ENCODE results near the gene ANKRD13B. TPM values are rescaled to one million over a fixed set of nuclear protein-coding genes. Genes with fewer than 3 reads are reported as not detected.
A peak's percentile ranks its signal among the peaks of the same experiment; 100 is the strongest.

The ANKRD13B gene
- total RNA-seq, 4 donors from 2014 or later = 19.0 to 50.1 (median 26.4) TPM

DNA sequence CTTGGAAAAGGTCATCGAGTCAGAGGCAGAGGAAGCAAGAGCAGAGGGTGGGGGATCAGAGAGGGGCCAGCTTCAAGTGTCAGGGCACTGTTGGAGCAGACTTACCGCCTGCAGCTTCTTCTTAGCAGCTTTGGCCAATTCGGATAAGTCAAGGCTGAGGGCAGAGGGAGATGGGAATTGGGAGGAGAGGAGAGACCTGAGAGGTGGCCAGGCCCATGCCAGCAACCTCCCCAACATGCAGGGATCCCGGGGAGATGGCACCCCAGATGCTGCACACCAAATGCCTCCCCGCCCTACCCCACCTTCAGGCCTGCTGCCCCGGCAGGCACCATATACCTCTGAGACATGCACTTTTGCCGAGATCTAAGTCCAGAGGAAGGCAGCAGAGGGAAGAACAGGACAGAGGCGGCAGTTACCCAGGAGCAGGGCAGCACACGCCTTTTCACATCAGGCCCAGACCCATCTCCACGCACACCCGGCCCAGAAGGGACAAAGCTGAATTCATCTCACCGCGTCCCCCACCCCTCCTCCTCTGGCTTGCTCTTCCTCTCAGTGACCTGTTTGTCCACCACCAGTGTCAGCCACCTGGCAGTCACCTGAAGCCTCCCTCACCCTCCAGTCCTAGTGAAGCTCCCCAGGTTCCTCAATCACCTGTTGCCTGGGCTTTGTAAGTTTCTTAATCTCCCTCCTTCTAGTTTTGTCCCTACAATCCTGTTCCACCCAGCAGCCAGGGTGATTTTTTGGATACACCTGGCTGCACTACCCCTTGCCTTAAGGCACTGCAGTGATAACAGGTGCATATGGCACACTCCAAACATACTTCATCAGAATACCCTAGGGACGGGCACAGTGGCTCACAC lies 14.1 kb upstream of the ANKRD13B start:
- H3K27ac ChIP-seq = peak overlapping the region in 2 of 4 donors; percentile 62 to 93
- peaks cover 0 to 77% (median 19%) of the 10 kb centered on the region in 4 donors for H3K4me1 ChIP-seq
- H3K9me3 ChIP-seq = no peaks in the 10 kb centered on the region
- no peak for DNase-seq (ENCODE audit: low spot score in 2 of 2)
- peaks cover 3 to 87% (median 26%) of the 10 kb centered on the region in 3 donors for H3K36me3 ChIP-seq
- no peak overlapping the region for H3K4me3 ChIP-seq
- no peaks in the 10 kb centered on the region for H3K27me3 ChIP-seq
- TF ChIP-seq, protein P1, sequence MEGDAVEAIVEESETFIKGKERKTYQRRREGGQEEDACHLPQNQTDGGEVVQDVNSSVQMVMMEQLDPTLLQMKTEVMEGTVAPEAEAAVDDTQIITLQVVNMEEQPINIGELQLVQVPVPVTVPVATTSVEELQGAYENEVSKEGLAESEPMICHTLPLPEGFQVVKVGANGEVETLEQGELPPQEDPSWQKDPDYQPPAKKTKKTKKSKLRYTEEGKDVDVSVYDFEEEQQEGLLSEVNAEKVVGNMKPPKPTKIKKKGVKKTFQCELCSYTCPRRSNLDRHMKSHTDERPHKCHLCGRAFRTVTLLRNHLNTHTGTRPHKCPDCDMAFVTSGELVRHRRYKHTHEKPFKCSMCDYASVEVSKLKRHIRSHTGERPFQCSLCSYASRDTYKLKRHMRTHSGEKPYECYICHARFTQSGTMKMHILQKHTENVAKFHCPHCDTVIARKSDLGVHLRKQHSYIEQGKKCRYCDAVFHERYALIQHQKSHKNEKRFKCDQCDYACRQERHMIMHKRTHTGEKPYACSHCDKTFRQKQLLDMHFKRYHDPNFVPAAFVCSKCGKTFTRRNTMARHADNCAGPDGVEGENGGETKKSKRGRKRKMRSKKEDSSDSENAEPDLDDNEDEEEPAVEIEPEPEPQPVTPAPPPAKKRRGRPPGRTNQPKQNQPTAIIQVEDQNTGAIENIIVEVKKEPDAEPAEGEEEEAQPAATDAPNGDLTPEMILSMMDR (IDR thresholded peaks at IDR 0.05) = no peak
- TF ChIP-seq POLR2A (IDR thresholded peaks at IDR 0.05) = no peak
- no peak for TF ChIP-seq EP300 (IDR thresholded peaks at IDR 0.05)
- WGBS, 2 donors = 87 to 88% methylated on average over 13 to 14 of the region's 14 CpGs

DNA sequence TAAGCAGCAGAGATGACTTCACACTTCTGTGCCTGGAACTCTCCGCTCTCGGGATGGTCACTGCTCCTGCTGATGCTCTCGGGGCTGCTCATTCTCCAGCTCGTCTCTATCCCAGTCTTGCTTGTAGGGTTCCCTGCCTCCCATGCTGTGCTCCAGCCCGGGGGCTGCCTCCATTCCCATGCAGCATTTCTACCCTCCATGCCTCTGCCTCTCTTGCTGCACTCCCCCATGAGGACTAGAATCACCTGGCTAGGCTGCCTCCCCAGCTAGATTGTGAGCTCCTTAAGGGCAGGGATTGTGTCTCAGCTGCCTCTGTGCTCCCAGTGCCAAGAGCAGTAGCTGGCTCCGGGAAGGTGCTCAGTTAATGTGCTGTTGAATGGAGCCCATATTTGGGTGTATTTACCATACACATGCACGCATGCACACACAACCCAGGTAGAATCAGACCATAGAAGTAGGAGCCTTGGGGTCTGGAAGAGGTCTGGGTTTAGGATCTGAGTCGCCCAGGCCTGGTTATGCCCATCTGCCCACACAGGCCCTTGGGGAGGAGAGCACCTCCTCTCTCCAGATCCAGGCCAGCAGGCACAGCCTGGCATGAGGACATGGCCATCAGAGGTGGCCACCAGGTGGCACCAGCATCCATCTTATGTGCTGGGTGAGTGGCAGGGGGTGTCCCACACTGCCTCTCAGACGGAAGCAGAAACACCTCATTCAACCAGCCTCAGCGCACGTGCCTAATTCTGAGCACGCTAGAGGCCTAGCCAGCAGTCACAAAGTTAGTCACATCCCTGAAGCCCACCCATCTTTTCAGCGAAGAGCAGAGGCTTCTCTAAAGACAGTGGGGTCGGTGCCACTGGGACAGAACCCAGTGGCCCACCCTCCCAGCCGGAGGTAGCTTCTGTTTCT lies 12.8 kb upstream of the ANKRD13B start:
- Histone ChIP-seq H3K27me3 (no peaks in the 10 kb centered on the region), H3K9me3 (no peaks in the 10 kb centered on the region), H3K4me3 (no peak overlapping the region), H3K27ac (peak overlapping the region in 3 of 4 donors; percentile 49 to 95 (median 93)), H3K4me1 (peaks cover 0 to 78% (median 30%) of the 10 kb centered on the region in 4 donors), H3K36me3 (peaks cover 3 to 74% (median 26%) of the 10 kb centered on the region in 3 donors)
- peak; percentile 83 to 91 for DNase-seq (ENCODE audit: low spot score in 2 of 2)
- TF ChIP-seq, protein P1 (IDR thresholded peaks at IDR 0.05) = peak; percentile 81 to 98 (median 85)
- peak in 1 of 2 donors; percentile 79 for TF ChIP-seq EP300 (IDR thresholded peaks at IDR 0.05)
- TF ChIP-seq POLR2A (IDR thresholded peaks at IDR 0.05) = no peak
- 53 to 77% methylated on average over 9 to 15 of the region's 15 CpGs for WGBS, 2 donors

DNA sequence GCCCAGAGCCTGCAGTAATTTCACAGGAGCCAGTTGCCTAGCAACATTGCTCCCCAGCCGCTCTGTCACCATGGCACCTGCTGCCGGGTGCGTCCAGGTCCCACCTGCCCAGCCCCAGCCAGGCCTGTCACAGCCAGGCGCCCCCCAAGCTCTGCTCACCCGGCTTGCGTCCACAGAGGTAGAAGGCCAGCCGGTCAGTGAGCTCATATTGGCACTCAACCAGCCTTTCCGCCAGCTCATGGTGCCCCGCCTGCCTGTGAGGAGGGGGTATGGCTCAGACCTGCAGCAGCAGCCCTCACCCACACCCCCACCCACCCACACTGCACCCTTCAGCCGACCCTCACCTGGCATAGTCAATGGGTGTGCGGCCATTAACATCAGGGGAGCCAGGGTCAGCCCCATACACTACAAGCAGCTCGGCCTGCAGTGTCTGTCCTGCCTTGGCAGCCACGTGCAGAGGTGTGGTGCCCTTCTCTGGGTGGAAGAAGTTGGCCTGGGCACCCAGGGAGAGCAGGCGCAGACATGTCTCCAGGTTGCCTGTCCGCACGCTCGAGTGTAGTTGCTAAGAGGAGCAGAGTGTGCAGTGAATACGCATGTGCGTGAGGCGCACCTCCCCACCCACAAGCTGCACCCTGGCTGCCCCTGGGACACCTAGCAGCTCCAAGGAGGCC lies 11.2 kb upstream of the ANKRD13B start:
- no peak for TF ChIP-seq EP300 (IDR thresholded peaks at IDR 0.05)
- TF ChIP-seq, protein P1 (IDR thresholded peaks at IDR 0.05) = no peak
- peaks cover 0 to 94% (median 43%) of the 10 kb centered on the region in 4 donors for H3K4me1 ChIP-seq
- no peak for DNase-seq (ENCODE audit: low spot score in 2 of 2)
- 83 to 93% methylated on average over 3 to 17 of the region's 20 CpGs for WGBS, 2 donors
- H3K27ac ChIP-seq = peak overlapping the region; percentile 49 to 95 (median 86)
- H3K36me3 ChIP-seq = peaks cover 3 to 58% (median 18%) of the 10 kb centered on the region in 3 donors
- H3K27me3 ChIP-seq = no peaks in the 10 kb centered on the region
- H3K4me3 ChIP-seq = no peak overlapping the region
- no peaks in the 10 kb centered on the region for H3K9me3 ChIP-seq

DNA sequence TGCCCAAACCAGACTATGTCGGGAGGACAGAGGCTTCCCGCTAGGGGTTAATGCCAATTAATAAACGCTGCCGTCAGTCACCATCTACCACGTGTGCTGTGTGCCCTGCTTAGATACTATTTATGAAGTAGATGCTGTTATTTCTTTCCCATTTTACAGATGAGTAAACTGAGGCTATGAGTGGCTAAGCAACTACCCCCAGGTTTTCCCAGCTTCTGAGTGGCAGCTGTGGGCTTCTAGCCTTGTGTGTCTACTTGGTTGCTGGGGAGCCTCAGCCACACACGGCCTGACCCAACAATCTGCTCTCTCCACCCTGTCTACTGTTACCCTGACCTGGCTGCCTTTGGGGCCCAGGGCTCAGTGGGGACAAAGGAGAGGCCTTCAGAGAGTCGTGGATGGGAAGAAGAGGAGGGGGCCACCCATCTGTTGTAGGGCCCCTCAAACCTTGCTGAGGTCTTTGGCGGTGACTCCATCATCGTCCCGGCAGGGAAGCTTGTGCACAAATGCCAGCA lies 10.6 kb upstream of the ANKRD13B start:
- Histone ChIP-seq H3K9me3 (no peaks in the 10 kb centered on the region), H3K27ac (peak overlapping the region; percentile 58 to 95 (median 86)), H3K27me3 (no peaks in the 10 kb centered on the region), H3K4me3 (no peak overlapping the region), H3K4me1 (peaks cover 0 to 98% (median 44%) of the 10 kb centered on the region in 4 donors), H3K36me3 (peaks cover 3 to 52% (median 12%) of the 10 kb centered on the region in 3 donors)
- DNase-seq (ENCODE audit: low spot score in 2 of 2) = no peak
- WGBS, 2 donors = 62 to 70% methylated on average over 10 of the region's 10 CpGs
- TF ChIP-seq EP300 (IDR thresholded peaks at IDR 0.05) = no peak
- TF ChIP-seq, protein P1 (IDR thresholded peaks at IDR 0.05) = no peak
- no peak for TF ChIP-seq POLR2A (IDR thresholded peaks at IDR 0.05)

Data from tibial nerve (tissue), 4 donors.